ENCODE data around the gene CPNE2.

DNA sequence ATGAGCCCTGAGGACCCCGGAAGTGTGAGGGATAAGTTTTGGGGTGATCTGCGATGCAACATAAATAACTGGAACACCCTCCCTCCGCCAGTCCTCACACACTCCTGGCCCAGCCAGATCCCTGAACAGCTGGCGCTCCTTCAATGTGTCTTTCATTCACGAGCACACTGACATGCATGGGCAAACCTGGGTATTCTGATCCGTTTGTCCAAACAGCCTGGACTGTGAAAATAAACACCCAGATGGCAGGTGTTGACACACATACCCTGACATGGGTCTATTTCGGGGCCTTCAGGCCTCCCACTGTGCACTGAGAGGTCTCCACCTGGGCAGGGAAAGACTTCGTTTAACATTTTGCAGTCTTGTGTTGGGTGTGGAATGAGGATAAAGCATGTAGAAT, 3.0 kb upstream of the CPNE2 start:
- TF ChIP-seq, protein P1, sequence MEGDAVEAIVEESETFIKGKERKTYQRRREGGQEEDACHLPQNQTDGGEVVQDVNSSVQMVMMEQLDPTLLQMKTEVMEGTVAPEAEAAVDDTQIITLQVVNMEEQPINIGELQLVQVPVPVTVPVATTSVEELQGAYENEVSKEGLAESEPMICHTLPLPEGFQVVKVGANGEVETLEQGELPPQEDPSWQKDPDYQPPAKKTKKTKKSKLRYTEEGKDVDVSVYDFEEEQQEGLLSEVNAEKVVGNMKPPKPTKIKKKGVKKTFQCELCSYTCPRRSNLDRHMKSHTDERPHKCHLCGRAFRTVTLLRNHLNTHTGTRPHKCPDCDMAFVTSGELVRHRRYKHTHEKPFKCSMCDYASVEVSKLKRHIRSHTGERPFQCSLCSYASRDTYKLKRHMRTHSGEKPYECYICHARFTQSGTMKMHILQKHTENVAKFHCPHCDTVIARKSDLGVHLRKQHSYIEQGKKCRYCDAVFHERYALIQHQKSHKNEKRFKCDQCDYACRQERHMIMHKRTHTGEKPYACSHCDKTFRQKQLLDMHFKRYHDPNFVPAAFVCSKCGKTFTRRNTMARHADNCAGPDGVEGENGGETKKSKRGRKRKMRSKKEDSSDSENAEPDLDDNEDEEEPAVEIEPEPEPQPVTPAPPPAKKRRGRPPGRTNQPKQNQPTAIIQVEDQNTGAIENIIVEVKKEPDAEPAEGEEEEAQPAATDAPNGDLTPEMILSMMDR (IDR thresholded peaks at IDR 0.05), result no peak
- TF ChIP-seq POLR2A (IDR thresholded peaks at IDR 0.05), result no peak

Measured in lower leg skin (tissue), 3 donors.